ENCODE data around the gene PRODH2.

DNA sequence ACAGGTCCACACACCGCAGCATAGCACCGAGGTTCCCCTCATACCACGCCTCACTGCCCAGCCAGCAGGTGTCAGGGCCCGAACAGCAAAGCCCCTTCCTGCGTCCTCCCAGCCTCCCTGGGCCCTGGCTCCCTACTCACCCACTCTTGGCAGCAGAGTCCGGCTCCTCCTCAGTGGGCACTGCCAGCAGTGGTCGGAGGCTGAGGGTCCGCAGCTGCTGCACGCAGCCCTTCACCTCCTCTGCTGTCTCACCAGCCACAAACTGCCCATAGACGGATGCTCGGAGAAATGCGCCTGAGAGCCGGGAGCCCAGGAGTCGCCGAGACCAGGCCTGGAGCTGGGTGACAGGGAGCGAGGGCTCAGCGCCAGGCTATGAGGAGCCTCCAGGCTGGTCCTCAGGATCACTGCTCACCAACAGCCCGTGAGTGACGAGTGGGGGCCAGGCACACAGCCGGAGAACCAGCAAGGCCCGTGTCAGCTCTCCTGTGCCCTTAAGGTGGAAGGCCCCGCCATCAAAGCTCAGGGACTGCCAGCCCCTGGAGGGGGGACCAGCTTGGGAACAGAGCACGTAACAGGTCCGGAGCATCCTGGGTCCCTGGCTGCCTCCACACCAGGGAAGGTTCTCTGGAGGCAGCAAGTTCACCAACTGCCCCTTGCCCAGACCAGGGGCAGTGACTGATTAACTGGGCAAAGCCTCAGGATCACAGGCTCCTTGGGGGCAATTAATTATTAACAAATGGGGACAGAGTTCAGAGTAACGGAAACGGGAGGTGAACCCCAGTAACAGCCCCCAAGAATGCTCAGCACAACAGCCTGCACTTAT lies at the start of gene PRODH2:
- TF ChIP-seq, protein P1, sequence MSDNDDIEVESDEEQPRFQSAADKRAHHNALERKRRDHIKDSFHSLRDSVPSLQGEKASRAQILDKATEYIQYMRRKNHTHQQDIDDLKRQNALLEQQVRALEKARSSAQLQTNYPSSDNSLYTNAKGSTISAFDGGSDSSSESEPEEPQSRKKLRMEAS (CRISPR knock-in tag; IDR thresholded peaks at IDR 0.05) = no peak
- TF ChIP-seq, protein P2, sequence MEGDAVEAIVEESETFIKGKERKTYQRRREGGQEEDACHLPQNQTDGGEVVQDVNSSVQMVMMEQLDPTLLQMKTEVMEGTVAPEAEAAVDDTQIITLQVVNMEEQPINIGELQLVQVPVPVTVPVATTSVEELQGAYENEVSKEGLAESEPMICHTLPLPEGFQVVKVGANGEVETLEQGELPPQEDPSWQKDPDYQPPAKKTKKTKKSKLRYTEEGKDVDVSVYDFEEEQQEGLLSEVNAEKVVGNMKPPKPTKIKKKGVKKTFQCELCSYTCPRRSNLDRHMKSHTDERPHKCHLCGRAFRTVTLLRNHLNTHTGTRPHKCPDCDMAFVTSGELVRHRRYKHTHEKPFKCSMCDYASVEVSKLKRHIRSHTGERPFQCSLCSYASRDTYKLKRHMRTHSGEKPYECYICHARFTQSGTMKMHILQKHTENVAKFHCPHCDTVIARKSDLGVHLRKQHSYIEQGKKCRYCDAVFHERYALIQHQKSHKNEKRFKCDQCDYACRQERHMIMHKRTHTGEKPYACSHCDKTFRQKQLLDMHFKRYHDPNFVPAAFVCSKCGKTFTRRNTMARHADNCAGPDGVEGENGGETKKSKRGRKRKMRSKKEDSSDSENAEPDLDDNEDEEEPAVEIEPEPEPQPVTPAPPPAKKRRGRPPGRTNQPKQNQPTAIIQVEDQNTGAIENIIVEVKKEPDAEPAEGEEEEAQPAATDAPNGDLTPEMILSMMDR (IDR thresholded peaks at IDR 0.05) = no peak

All from WTC11 (cell line).